Measurements from ENCODE around the gene CRYBB1.

CRYBB1 gene

DNA sequence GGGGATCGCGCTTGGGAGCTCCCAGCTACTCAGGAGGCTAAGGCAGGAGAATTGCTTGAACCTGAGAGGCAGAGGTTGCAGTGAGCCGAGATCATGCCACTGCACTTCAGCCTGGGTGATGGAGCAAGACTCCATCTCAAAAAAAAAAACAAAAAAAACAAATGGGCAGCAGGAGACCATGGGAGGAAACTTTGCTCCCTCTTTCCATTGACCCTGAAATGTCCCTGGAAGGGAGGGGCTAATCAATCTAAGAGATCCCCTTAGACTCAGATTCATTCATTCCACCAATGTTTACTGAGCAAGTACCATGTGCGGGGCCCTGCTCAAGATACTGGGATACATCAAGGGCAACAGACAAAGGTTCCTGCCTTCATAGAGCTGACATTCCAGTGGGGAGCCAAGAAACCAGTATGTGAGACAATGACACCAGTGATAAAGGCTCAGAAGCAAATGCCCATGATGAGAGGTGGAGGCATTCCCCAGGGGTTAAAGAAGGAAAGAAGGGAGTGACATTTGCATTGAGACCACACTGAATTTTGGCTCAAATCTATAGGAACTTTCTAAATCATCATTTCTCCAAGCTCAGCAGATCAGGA, 67.8 kb downstream of the CRYBB1 start:
- Histone ChIP-seq H3K27ac (ENCODE audit: insufficient read depth in 1 of 2, low read depth in 1 of 2, low read length in 2 of 2, poor library complexity in 1 of 2, severe bottlenecking in 2 of 2) (no peak overlapping the region), H3K4me1 (ENCODE audit: control extremely low read depth in 1 of 4, control insufficient read depth in 4 of 4, insufficient read depth in 4 of 4, low read length in 3 of 4) (peaks cover 0 to 34% (median 25%) of the 10 kb centered on the region in 4 experiments), H3K9me3 (ENCODE audit: control extremely low read depth in 1 of 5, control insufficient read depth in 4 of 5, insufficient read depth in 2 of 5, low read depth in 1 of 5, low read length in 4 of 5) (no peaks in the 10 kb centered on the region), H3K27me3 (replicated peaks in 2 of 5; ENCODE audit: control insufficient read depth in 4 of 5, insufficient read depth in 5 of 5, low read length in 4 of 5) (no peaks in the 10 kb centered on the region), H3K4me3 (ENCODE audit: control insufficient read depth in 1 of 7, extremely low read depth in 1 of 7, insufficient read depth in 4 of 7, low read depth in 2 of 7, low read length in 6 of 7) (no peak overlapping the region), H3K36me3 (ENCODE audit: control insufficient read depth in 4 of 4, insufficient read depth in 4 of 4, low read length in 3 of 4) (peaks cover 0 to 10% (median 4%) of the 10 kb centered on the region in 4 experiments)
- POLR2A ChIA-PET, result interaction anchor here (0.6 kb wide), 1 partner anchor 160 kb away, joined by 3 read pairs; no protein-coding TSS in a partner anchor
- CTCF ChIA-PET, result interaction anchor here (1.2 to 1.7 kb wide), 3 partner anchors 10 to 24 kb away, joined by 3 to 4 read pairs (median 4); no protein-coding TSS in a partner anchor
- DNase-seq, result no peak
- WGBS (ENCODE audit: insufficient coverage), result 100% methylated on average over 1 of the region's 4 CpGs
